Bladder microvascular endothelial cell (primary cell): ENCODE measurements around the gene EEF2KMT. TPM values are rescaled to one million over a fixed set of nuclear protein-coding genes. Genes with fewer than 3 reads are reported as not detected.

Experiments used
- total RNA-seq: library from RNA; depleted of rRNA; stranded (reverse); fragments of >200 nt; gene quantifications from 2 replicates; pipeline ENCODE4 v1.2.3, GENCODE V29; 2014

Gene EEF2KMT, protein sequence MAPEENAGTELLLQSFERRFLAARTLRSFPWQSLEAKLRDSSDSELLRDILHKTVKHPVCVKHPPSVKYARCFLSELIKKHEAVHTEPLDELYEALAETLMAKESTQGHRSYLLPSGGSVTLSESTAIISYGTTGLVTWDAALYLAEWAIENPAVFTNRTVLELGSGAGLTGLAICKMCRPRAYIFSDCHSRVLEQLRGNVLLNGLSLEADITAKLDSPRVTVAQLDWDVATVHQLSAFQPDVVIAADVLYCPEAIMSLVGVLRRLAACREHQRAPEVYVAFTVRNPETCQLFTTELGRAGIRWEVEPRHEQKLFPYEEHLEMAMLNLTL
- 5.5 and 12.3 TPM in 2 replicates for total RNA-seq

GRCh38 chr16:5097470-5098220, at the start of gene EEF2KMT:
EEF2KMT (minus strand) TSS chr16:5097795; CDS start chr16:5097739, 56 bp downstream.

GRCh38 chr16:5071681-5072333, 25.8 kb downstream of the EEF2KMT start, which contains the start of gene ALG1:
ALG1 (plus strand) TSS chr16:5071843; CDS start chr16:5071850, 7 bp downstream.

GRCh38 chr16:5065813-5066212, 31.8 kb downstream of the EEF2KMT start, which contains the start of gene C16orf89:
C16orf89 (minus strand) TSS chr16:5065956; CDS start chr16:5065908, 48 bp downstream.

Other genes starting within 250 kb of the EEF2KMT start
- 0.81 and 8.4 TPM in 2 replicates for gene PPL, start 160.6 kb downstream of the EEF2KMT start, total RNA-seq
- under 0.01 and 0.06 TPM in 2 replicates for gene SEC14L5, start 139.5 kb downstream of the EEF2KMT start, total RNA-seq
- gene NAGPA, start 63.9 kb downstream of the EEF2KMT start, total RNA-seq = 16.7 and 21.4 TPM in 2 replicates
- gene C16orf89, start 31.8 kb downstream of the EEF2KMT start, total RNA-seq = not detected in 2 replicates
- 23.3 and 28.7 TPM in 2 replicates for gene ALG1, start 26.0 kb downstream of the EEF2KMT start, total RNA-seq